Fibroblast of lung (primary cell): ENCODE results near the gene TSPAN2. TPM values are rescaled to one million over a fixed set of nuclear protein-coding genes. Genes with fewer than 3 reads are reported as not detected.

ENCODE experiments used
- DNase-seq, 2 donors: peaks; one replicate each; pipeline versions ENCODE4 v3.0.0 to v3.0.0-alpha.2; 2010; ENCODE audit warnings: low read depth in 2 of 2
- H2AFZ ChIP-seq: 2 replicates; pipeline ENCODE4 v1.5.1; 2012; ENCODE audit warnings: low read length, control low read depth, inconsistent platforms
- H3K27ac ChIP-seq: 2 replicates; pipeline ENCODE4 v1.5.1; 2011; ENCODE audit warnings: low read length, control low read depth; ENCODE audit not compliant: insufficient read depth
- H3K27me3 ChIP-seq: 2 replicates; pipeline ENCODE4 v1.5.1; 2011; ENCODE audit warnings: mild to moderate bottlenecking, low read length; ENCODE audit not compliant: control insufficient read depth, insufficient read depth
- H3K36me3 ChIP-seq: 2 replicates; pipeline ENCODE4 v1.5.1; 2011; ENCODE audit warnings: low read length; ENCODE audit not compliant: control insufficient read depth, insufficient read depth
- H3K4me1 ChIP-seq: 2 replicates; pipeline ENCODE4 v1.5.1; 2011; ENCODE audit warnings: low read length; ENCODE audit not compliant: control insufficient read depth, insufficient read depth; ENCODE audit errors: extremely low read depth
- H3K4me2 ChIP-seq: 2 replicates; pipeline ENCODE4 v1.5.1; 2011; ENCODE audit warnings: low read length, control low read depth; ENCODE audit not compliant: insufficient read depth; ENCODE audit errors: extremely low read depth
- H3K4me3 ChIP-seq, 4 experiments: fragments of 200-600 bp in 1 of 4; sonication (generic) in 1 of 4; replicated peaks in 1 of 4; 2 replicates each; pipeline ENCODE4 v1.5.1; 2011 to 2016; ENCODE audit warnings: low read length in 4 of 4, low read depth in 3 of 4, mild to moderate bottlenecking in 3 of 4, control low read depth in 2 of 4, inconsistent platforms in 1 of 4, mixed read lengths in 1 of 4; ENCODE audit not compliant: insufficient read depth in 1 of 4; ENCODE audit errors: control extremely low read depth in 1 of 4
- H3K79me2 ChIP-seq: 2 replicates; pipeline ENCODE4 v1.5.1; 2012; ENCODE audit warnings: mild to moderate bottlenecking, low read length, inconsistent platforms; ENCODE audit not compliant: control insufficient read depth, insufficient read depth
- H3K9ac ChIP-seq: 2 replicates; pipeline ENCODE4 v1.5.1; 2011; ENCODE audit warnings: mild to moderate bottlenecking, low read length, control low read depth; ENCODE audit not compliant: insufficient read depth
- H3K9me3 ChIP-seq: 2 replicates; pipeline ENCODE4 v1.5.1; 2012; ENCODE audit warnings: low read depth, low read length; ENCODE audit not compliant: control insufficient read depth, insufficient read depth
- H4K20me1 ChIP-seq: 2 replicates; pipeline ENCODE4 v1.5.1; 2011; ENCODE audit warnings: low read length; ENCODE audit not compliant: control insufficient read depth, insufficient read depth; ENCODE audit errors: extremely low read depth
- CTCF ChIP-seq, 2 donors: IDR thresholded peaks in 1 of 2; conservative IDR thresholded peaks in 1 of 2; 1 replicate in 1 of 2; 2 replicates in 1 of 2; pipeline ENCODE4 v1.5.1; 2011 to 2012; ENCODE audit warnings: low read length in 2 of 2, control low read depth in 1 of 2, inconsistent platforms in 1 of 2, low read depth in 1 of 2, mild to moderate bottlenecking in 1 of 2
- EZH2 ChIP-seq: IDR thresholded peaks from 2 replicates; pipeline ENCODE4 v1.5.1; 2012; ENCODE audit warnings: low read length, control low read depth, mild to moderate bottlenecking; ENCODE audit errors: missing control alignments
- polyA plus RNA-seq, 2 donors: library from polyadenylated mRNA; depleted of rRNA in 1 of 2; stranded (reverse) in 1 of 2; unstranded in 1 of 2; fragments of >200 nt; gene quantifications; 2 replicates each; pipeline ENCODE4 v1.2.1, GENCODE V29; 2011 to 2012; ENCODE audit warnings: missing spikeins in 1 of 2
- total RNA-seq: library from RNA; depleted of rRNA; stranded (reverse); fragments of >200 nt; gene quantifications from 2 replicates; pipeline ENCODE4 v1.2.1, GENCODE V29; 2014

Gene TSPAN2
- total and polyA plus RNA-seq, 2 donors (not counting 1 experiment from before 2014, with no cell fraction given) = 0.08 to 0.66 TPM

GRCh38 chr1:115071012-115071664, 18.2 kb downstream of the TSPAN2 start:
- H3K79me2 ChIP-seq = no peaks in the 10 kb centered on the region
- H3K4me3 ChIP-seq = no peak overlapping the region
- no peak overlapping the region for H2AFZ ChIP-seq
- no peak overlapping the region for H3K9ac ChIP-seq
- H3K4me2 ChIP-seq = no peak overlapping the region
- no peaks in the 10 kb centered on the region for H3K4me1 ChIP-seq
- no peak overlapping the region for H3K27ac ChIP-seq
- DNase-seq = no peak
- H3K9me3 ChIP-seq = no peaks in the 10 kb centered on the region
- H3K27me3 ChIP-seq = peaks cover 17% of the 10 kb centered on the region
- TF ChIP-seq CTCF (conservative IDR thresholded peaks at IDR 0.05 in 1 of 2, IDR thresholded peaks at IDR 0.05 in 1 of 2; ENCODE audit: low read depth in 1 of 2, low read length in 2 of 2) = no peak
- no peak for TF ChIP-seq EZH2
- no peaks in the 10 kb centered on the region for H3K36me3 ChIP-seq
- H4K20me1 ChIP-seq = no peaks in the 10 kb centered on the region

GRCh38 chr1:115069659-115070308, 19.5 kb downstream of the TSPAN2 start:
- Histone ChIP-seq H3K27me3 (peaks cover 13% of the 10 kb centered on the region), H3K4me3 (no peak overlapping the region), H3K36me3 (no peaks in the 10 kb centered on the region), H3K9me3 (no peaks in the 10 kb centered on the region), H4K20me1 (no peaks in the 10 kb centered on the region), H3K27ac (no peak overlapping the region), H3K79me2 (no peaks in the 10 kb centered on the region), H3K4me2 (no peak overlapping the region), H2AFZ (no peak overlapping the region), H3K4me1 (no peaks in the 10 kb centered on the region), H3K9ac (no peak overlapping the region)
- no peak for TF ChIP-seq CTCF (conservative IDR thresholded peaks at IDR 0.05 in 1 of 2, IDR thresholded peaks at IDR 0.05 in 1 of 2; ENCODE audit: low read depth in 1 of 2, low read length in 2 of 2)
- TF ChIP-seq EZH2 = no peak
- peak in 1 of 2 donors; percentile 86 for DNase-seq

- H3K79me2 ChIP-seq = no peaks in the 10 kb centered on the region
- H3K27me3 ChIP-seq = peaks cover 8% of the 10 kb centered on the region
- no peak overlapping the region for H2AFZ ChIP-seq
- TF ChIP-seq EZH2 = no peak
- no peak for TF ChIP-seq CTCF (conservative IDR thresholded peaks at IDR 0.05 in 1 of 2, IDR thresholded peaks at IDR 0.05 in 1 of 2; ENCODE audit: low read depth in 1 of 2, low read length in 2 of 2)
- H4K20me1 ChIP-seq = no peaks in the 10 kb centered on the region
- H3K9me3 ChIP-seq = no peaks in the 10 kb centered on the region
- H3K36me3 ChIP-seq = no peaks in the 10 kb centered on the region
- no peaks in the 10 kb centered on the region for H3K4me1 ChIP-seq
- DNase-seq = peak in 1 of 2 donors; percentile 83
- no peak overlapping the region for H3K4me3 ChIP-seq
- H3K27ac ChIP-seq = no peak overlapping the region
- no peak overlapping the region for H3K4me2 ChIP-seq
- no peak overlapping the region for H3K9ac ChIP-seq
These were observed 20.3 kb downstream of the TSPAN2 start for GRCh38 chr1:115068826-115069585.
